LNCAP (cell line): ENCODE data around the gene C5AR1.

ENCODE experiments used
- CTCF ChIP-seq: fragments of 450-650 bp; IDR thresholded peaks from 2 replicates; pipeline ENCODE4 v1.5.1; 2017; ENCODE audit warnings: mild to moderate bottlenecking

Gene C5AR1

GRCh38 chr19:47306303-47306702 lies 3.4 kb upstream of the C5AR1 start:
- no peak for TF ChIP-seq CTCF

DNA sequence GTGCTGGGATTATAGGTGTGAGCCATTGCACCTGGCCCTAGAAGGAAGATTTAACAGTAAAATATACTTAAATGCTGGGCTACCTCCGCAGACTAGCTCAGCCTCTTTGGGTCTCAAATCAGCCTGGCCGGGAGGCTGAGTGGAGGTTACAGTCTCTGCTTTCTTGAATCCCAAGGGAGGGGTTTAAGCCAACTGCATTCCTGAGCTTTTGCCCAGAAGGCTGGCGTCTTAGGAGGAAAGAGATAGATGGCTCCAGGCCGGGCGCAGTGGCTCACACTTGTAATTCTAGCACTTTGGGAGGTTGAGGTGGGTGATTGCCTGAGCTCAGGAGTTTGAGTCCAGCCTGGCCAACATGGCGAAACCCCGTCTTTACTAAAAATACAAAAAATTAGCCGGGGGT lies 623 bp upstream of the C5AR1 start:
- no peak for TF ChIP-seq CTCF

DNA sequence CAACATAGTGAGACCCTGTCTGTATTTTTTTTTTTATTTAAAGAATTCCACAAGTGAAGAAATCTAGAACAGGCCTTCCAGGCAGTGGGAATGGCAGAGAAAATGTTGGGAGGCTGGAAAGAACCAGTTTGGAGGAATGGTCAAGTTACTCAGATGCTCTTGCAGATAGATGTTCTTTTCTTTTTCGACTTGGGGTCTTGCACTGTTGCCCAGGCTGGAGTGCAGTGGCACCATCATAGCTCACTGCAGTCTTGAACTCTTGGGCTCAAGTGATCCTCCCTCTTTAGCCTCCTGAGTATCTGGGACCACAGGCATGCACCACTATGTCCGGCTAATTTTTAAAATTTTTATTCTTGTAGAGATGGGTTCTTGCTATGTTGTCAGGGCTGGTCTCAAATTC lies 662 bp downstream of the C5AR1 start:
- no peak for TF ChIP-seq CTCF

GRCh38 chr19:47310819-47311218 lies 1.2 kb downstream of the C5AR1 start:
- TF ChIP-seq CTCF: no peak

DNA sequence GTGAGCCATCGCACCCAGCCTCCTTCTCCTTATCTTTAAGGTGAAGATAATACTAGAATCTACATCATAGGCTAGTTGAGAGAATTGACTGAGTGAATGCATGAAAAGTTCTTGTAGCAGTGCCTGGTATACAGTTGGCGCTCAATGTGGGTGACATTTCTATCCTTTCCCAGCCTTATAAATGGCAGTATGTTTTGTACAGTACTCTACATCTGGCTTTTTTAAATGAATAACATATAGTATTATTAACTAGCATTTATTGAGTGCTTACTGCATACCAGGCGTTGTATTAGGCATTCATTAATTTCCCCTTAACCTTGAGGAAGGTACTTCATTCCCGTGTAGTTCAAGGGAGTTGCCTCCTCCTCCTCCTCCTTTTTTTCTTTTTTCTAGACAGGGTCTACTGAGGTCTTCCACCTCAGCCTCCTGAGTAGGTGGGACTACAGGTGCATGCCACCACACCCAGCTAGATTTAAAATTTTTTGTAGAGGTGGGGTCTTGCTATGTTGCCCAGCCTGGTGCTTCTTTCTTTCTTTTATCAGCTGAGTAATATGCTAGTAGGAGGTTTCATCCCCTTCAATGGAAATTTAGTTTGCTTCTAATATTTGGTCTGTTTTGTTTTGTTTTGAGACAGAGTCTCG lies 2.8 kb downstream of the C5AR1 start:
- no peak for TF ChIP-seq CTCF

- no peak for TF ChIP-seq CTCF
Observed at GRCh38 chr19:47313754-47314295, 4.2 kb downstream of the C5AR1 start.

DNA sequence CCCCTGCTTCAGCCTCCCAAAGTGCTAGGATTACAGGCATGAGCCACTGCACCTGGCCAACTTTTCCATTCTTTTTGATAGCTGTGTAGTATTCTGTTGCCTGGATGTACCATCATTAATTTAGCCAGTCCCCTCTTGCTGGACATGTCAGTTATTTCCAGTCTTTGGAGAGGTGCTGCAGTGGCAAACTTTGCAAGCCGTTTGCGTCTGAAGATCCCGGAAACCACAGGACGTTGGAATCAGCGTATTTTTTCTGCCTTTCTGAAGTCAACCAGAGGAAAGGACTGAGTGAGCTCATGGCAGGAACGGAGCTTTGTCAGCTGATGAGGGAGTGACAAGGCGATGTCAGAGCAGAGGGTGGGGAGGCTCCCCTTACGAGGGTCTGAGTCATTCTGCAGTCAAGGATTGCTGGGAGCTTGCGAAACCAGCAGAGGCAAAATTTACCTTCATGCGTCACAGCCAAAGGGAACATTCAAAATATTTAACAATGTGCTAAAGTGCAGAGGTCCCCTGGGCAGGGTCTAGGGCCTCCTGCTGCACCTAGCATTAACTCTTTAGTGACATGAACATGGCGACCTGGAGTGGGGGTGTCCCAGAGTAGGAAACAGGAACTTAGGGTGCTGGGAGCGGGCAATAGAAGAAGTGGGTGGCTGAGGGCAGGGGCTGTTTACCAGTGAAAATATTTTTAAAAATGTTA lies 5.6 kb downstream of the C5AR1 start:
- TF ChIP-seq CTCF: no peak
